ACC112 (cell line): ENCODE data around the gene NT5DC3.

ENCODE experiments used
- H2AFZ ChIP-seq: fragments of 200-600 bp; sonication (generic); one replicate; pipeline ENCODE4 v1.6.0; 2017; ENCODE audit warnings: antibody characterized with exemption, low read length; ENCODE audit not compliant: unreplicated experiment
- H3K27ac ChIP-seq: fragments of 200-600 bp; sonication (generic); 2 replicates; pipeline ENCODE4 v1.5.1; 2014; ENCODE audit warnings: low read depth, mild to moderate bottlenecking, antibody characterized with exemption, low read length, moderate library complexity
- H3K27me3 ChIP-seq: fragments of 200-600 bp; sonication (generic); 2 replicates; pipeline ENCODE4 v1.6.1; 2014; ENCODE audit warnings: mild to moderate bottlenecking, antibody characterized with exemption, low read length, moderate library complexity, mixed read lengths; ENCODE audit not compliant: insufficient read depth
- H3K36me3 ChIP-seq: fragments of 200-600 bp; sonication (generic); 2 replicates; pipeline ENCODE4 v1.6.1; 2016; ENCODE audit warnings: mild to moderate bottlenecking, antibody characterized with exemption, low read length, moderate library complexity, mixed read lengths; ENCODE audit not compliant: insufficient read depth
- H3K4me1 ChIP-seq: fragments of 200-600 bp; sonication (generic); one replicate; pipeline ENCODE4 v1.6.1; 2016; ENCODE audit warnings: low read length, mixed read lengths; ENCODE audit not compliant: insufficient read depth, unreplicated experiment, control insufficient read depth
- H3K4me3 ChIP-seq: fragments of 200-600 bp; sonication (generic); 2 replicates; pipeline ENCODE4 v1.5.1; 2014; ENCODE audit warnings: mild to moderate bottlenecking, low read depth, low read length
- H3K79me2 ChIP-seq: fragments of 200-600 bp; sonication (generic); one replicate; pipeline ENCODE4 v1.6.0; 2016; ENCODE audit warnings: low read length; ENCODE audit not compliant: control insufficient read depth, unreplicated experiment, insufficient read depth

Gene NT5DC3

GRCh38 chr12:103832048-103832997 is 8.7 kb downstream of the NT5DC3 start:
- Histone ChIP-seq H3K27ac (no peak overlapping the region), H3K4me1 (peaks cover 6% of the 10 kb centered on the region), H2AFZ (no peak overlapping the region), H3K36me3 (no peaks in the 10 kb centered on the region), H3K4me3 (no peak overlapping the region), H3K79me2 (peaks cover 4% of the 10 kb centered on the region), H3K27me3 (no peaks in the 10 kb centered on the region)

DNA sequence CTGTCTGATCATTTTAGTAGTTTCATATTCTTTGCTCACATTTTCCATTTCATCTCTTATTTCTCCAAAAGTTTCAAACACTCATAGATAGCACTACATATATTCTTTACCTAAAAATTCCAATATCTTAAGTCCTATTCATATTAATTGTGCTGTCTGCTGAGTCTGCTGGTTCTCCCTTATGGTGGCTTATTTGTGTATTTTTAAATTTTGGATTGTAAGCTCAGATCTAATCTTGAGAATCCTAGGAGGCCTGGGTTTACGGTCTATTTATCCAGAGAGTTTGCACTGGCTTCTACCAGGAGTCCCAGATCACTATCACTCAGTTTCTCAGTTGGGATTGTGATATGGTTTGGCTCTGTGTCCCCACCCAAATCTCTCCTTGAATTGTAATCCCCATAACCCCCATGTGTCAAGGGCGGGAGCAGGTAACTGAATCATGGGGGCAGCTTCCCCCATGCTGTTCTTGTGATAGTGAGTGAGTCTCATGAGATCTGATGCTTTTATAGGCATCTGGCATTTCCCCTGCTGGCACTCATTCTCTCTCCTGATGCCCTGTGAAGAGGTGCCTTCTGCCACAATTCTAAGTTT is 10.2 kb downstream of the NT5DC3 start:
- peaks cover 6% of the 10 kb centered on the region for H3K4me1 ChIP-seq
- no peak overlapping the region for H3K4me3 ChIP-seq
- H3K79me2 ChIP-seq, result peaks cover 9% of the 10 kb centered on the region
- H3K27ac ChIP-seq, result no peak overlapping the region
- H3K27me3 ChIP-seq, result no peaks in the 10 kb centered on the region
- H2AFZ ChIP-seq, result no peak overlapping the region
- no peaks in the 10 kb centered on the region for H3K36me3 ChIP-seq

GRCh38 chr12:103830025-103830725 is 10.9 kb downstream of the NT5DC3 start:
- Histone ChIP-seq H3K4me3 (no peak overlapping the region), H3K27me3 (no peaks in the 10 kb centered on the region), H3K27ac (no peak overlapping the region), H3K36me3 (no peaks in the 10 kb centered on the region), H3K79me2 (peaks cover 13% of the 10 kb centered on the region), H2AFZ (no peak overlapping the region), H3K4me1 (peaks cover 6% of the 10 kb centered on the region)

- Histone ChIP-seq H3K27ac (no peak overlapping the region), H3K4me1 (peaks cover 16% of the 10 kb centered on the region), H3K4me3 (no peak overlapping the region), H3K27me3 (no peaks in the 10 kb centered on the region), H2AFZ (no peak overlapping the region), H3K79me2 (peaks cover 9% of the 10 kb centered on the region), H3K36me3 (no peaks in the 10 kb centered on the region)
Measured at GRCh38 chr12:103829092-103829491, 11.9 kb downstream of the NT5DC3 start.

DNA sequence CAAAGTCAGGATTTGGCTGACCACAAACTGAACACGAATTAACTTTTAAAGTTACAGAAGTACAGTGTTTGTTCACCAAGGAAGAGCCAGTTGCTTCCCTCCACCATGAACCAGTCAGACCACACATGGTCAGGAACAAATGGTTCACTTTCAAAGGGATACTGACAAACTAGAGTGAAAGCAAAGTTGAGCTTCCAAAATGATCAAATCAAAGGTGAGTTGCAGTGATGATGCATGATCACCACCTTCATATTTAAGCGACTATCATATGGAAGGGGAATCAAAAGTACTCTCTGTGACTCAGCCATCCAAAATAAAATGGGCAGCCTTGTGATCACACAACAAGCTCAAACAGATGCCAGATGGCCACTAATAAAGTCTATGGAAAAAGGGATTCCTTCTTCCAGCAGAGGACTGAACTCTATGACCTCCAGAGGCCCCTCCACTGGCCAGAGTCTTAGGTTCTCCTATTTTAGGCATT is 13.1 kb downstream of the NT5DC3 start:
- Histone ChIP-seq H3K79me2 (peaks cover 12% of the 10 kb centered on the region), H3K36me3 (no peaks in the 10 kb centered on the region), H2AFZ (no peak overlapping the region), H3K4me3 (no peak overlapping the region), H3K27ac (no peak overlapping the region), H3K4me1 (peaks cover 21% of the 10 kb centered on the region), H3K27me3 (no peaks in the 10 kb centered on the region)

- H3K4me1 ChIP-seq, result peaks cover 34% of the 10 kb centered on the region
- no peaks in the 10 kb centered on the region for H3K27me3 ChIP-seq
- peaks cover 8% of the 10 kb centered on the region for H3K36me3 ChIP-seq
- H2AFZ ChIP-seq, result no peak overlapping the region
- H3K4me3 ChIP-seq, result no peak overlapping the region
- H3K27ac ChIP-seq, result no peak overlapping the region
- H3K79me2 ChIP-seq, result peaks cover 21% of the 10 kb centered on the region
Measured at GRCh38 chr12:103824845-103825244, 16.2 kb downstream of the NT5DC3 start.

GRCh38 chr12:103824290-103824689 is 16.7 kb downstream of the NT5DC3 start:
- Histone ChIP-seq H3K4me1 (peaks cover 34% of the 10 kb centered on the region), H3K27ac (no peak overlapping the region), H3K79me2 (peaks cover 21% of the 10 kb centered on the region), H3K36me3 (peaks cover 8% of the 10 kb centered on the region), H2AFZ (no peak overlapping the region), H3K27me3 (no peaks in the 10 kb centered on the region), H3K4me3 (no peak overlapping the region)

DNA sequence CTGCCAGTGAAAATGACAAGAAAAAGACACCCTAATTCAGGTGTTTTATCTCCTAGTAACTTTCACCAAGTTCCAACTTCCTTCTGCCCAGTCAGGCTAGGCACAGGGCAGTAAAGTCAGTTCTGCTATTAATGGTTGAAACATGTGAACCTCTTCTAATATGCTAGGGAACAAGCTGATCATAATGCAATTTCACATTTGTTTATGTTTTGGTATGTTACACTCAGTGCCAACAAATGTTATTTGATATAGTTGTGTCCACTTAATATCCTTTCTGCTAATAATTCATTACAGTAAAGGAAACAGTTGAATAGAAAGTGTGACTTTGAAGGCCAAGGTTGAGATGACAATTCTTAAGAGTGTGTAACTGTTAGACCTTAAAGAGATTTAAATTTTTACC is 17.2 kb downstream of the NT5DC3 start:
- Histone ChIP-seq H3K27ac (no peak overlapping the region), H3K79me2 (peaks cover 21% of the 10 kb centered on the region), H3K4me1 (peaks cover 34% of the 10 kb centered on the region), H3K27me3 (no peaks in the 10 kb centered on the region), H2AFZ (no peak overlapping the region), H3K36me3 (peaks cover 8% of the 10 kb centered on the region), H3K4me3 (no peak overlapping the region)

GRCh38 chr12:103821773-103822172 is 19.3 kb downstream of the NT5DC3 start:
- no peak overlapping the region for H3K27ac ChIP-seq
- H3K27me3 ChIP-seq, result no peaks in the 10 kb centered on the region
- H3K4me1 ChIP-seq, result peaks cover 28% of the 10 kb centered on the region
- H2AFZ ChIP-seq, result no peak overlapping the region
- peaks cover 21% of the 10 kb centered on the region for H3K79me2 ChIP-seq
- no peak overlapping the region for H3K4me3 ChIP-seq
- peaks cover 8% of the 10 kb centered on the region for H3K36me3 ChIP-seq

GRCh38 chr12:103820881-103821489 is 20.0 kb downstream of the NT5DC3 start:
- H3K27ac ChIP-seq, result no peak overlapping the region
- H3K79me2 ChIP-seq, result peaks cover 18% of the 10 kb centered on the region
- H2AFZ ChIP-seq, result no peak overlapping the region

More at GRCh38 chr12:103820881-103821489, 20.0 kb downstream of the NT5DC3 start:
- peaks cover 8% of the 10 kb centered on the region for H3K36me3 ChIP-seq
- no peak overlapping the region for H3K4me3 ChIP-seq
- H3K27me3 ChIP-seq, result no peaks in the 10 kb centered on the region
- H3K4me1 ChIP-seq, result peaks cover 28% of the 10 kb centered on the region
